Stimulated activated CD4-positive, alpha-beta T cell treated with anti-CD3 and anti-CD28 coated beads, Interleukin-2, amount 100 ng/mL, for 4 hours (primary cell): ENCODE measurements around the gene VWA8.

ENCODE experiments used
- DNase-seq: peaks from one replicate; pipeline ENCODE4 v3.0.0-alpha.2; 2020; ENCODE audit warnings: low read depth

The VWA8 gene

GRCh38 chr13:41960637-41961465, at the start of gene VWA8:
VWA8 (minus strand) TSS chr13:41961109; CDS start chr13:41961015, 94 bp downstream.
- DNase-seq = peak; percentile 70

- DNase-seq = no peak
These were observed 48.1 kb upstream of the VWA8 start for GRCh38 chr13:42009057-42009456.

GRCh38 chr13:42007844-42008243, 46.9 kb upstream of the VWA8 start:
- DNase-seq = no peak

GRCh38 chr13:42002066-42002465, 41.2 kb upstream of the VWA8 start:
- no peak for DNase-seq

GRCh38 chr13:42001580-42001979, 40.7 kb upstream of the VWA8 start:
- no peak for DNase-seq

GRCh38 chr13:42000846-42001245, 39.9 kb upstream of the VWA8 start:
- no peak for DNase-seq

- no peak for DNase-seq
These were observed 36.5 kb upstream of the VWA8 start for GRCh38 chr13:41997396-41997795.

GRCh38 chr13:41995946-41996345, 35.0 kb upstream of the VWA8 start:
- DNase-seq = no peak

GRCh38 chr13:41995336-41995735, 34.4 kb upstream of the VWA8 start:
- DNase-seq = no peak

- no peak for DNase-seq
These were observed 33.8 kb upstream of the VWA8 start for GRCh38 chr13:41994696-41995095.

- no peak for DNase-seq
These were observed 31.0 kb upstream of the VWA8 start for GRCh38 chr13:41991936-41992335.

GRCh38 chr13:41988244-41988643, 27.3 kb upstream of the VWA8 start:
- DNase-seq = no peak

GRCh38 chr13:41985788-41986508, 25.0 kb upstream of the VWA8 start:
- DNase-seq = no peak

- DNase-seq = no peak
These were observed 21.2 kb upstream of the VWA8 start for GRCh38 chr13:41981951-41982715.

- no peak for DNase-seq
These were observed 17.1 kb upstream of the VWA8 start for GRCh38 chr13:41978007-41978406.

- no peak for DNase-seq
These were observed 15.6 kb upstream of the VWA8 start for GRCh38 chr13:41976476-41976875.

GRCh38 chr13:41974262-41974900, 13.5 kb upstream of the VWA8 start:
- no peak for DNase-seq

- DNase-seq = no peak
These were observed 12.4 kb upstream of the VWA8 start for GRCh38 chr13:41973247-41973741.

- DNase-seq = no peak
These were observed 10.9 kb upstream of the VWA8 start for GRCh38 chr13:41971848-41972247.

- DNase-seq = no peak
These were observed 10.0 kb upstream of the VWA8 start for GRCh38 chr13:41970918-41971317.

- DNase-seq = no peak
These were observed 9.1 kb upstream of the VWA8 start for GRCh38 chr13:41970022-41970421.

GRCh38 chr13:41969072-41969471, 8.2 kb upstream of the VWA8 start:
- DNase-seq = no peak
